K562 (cell line): ENCODE measurements around the gene NAT8. TPM values are rescaled to one million over a fixed set of nuclear protein-coding genes. Genes with fewer than 3 reads are reported as not detected.
"Not testable (repeated sequence)": the region's sequence is repeated elsewhere in the genome, so short reads cannot be mapped to it uniquely, and the experiment has no call there.

Experiments
- ATAC-seq: fragments of 200-7000 bp; cut with Tn5 transposase; 3 replicates; pipeline ENCODE4 v1.9.1; 2020; ENCODE audit warnings: moderate library complexity
- BruUV-seq: library from RNA; stranded (reverse); fragments of 400-500 nt; replicated peaks from 2 replicates; lab custom pipeline; 2021; lab: Mats Ljungman, UMichigan
- CTCF ChIA-PET: fragments of 300-600 bp; formaldehyde crosslinking; extraction: SDS; loops from one replicate; lab custom pipeline; 2021; ENCODE audit warnings: low intra/inter-chr PET ratio; lab: Yijun Ruan, JAX
- POLR2A ChIA-PET: fragments of 300-600, 350-650 bp; sonication (Branson Sonifier 250); formaldehyde crosslinking; extraction: SDS; loops from one replicate; lab custom pipeline; 2021; ENCODE audit warnings: antibody characterized with exemption, inconsistent platforms; lab: Yijun Ruan, JAX
- DNase-seq, 4 experiments: peaks; one replicate each; pipeline versions ENCODE4 v3.0.0 to v3.0.0-alpha.2; 2011 to 2018; ENCODE audit warnings: low spot score in 3 of 4, mixed read lengths in 3 of 4; ENCODE audit errors: extremely low read depth in 1 of 4
- FAIRE-seq: peaks from 2 replicates; lab custom pipeline; 2011; peaks lifted over from hg19 to GRCh38; lab: Jason Lieb, UNC
- H2AFZ ChIP-seq: 2 replicates; pipeline ENCODE4 v1.6.0; 2011; ENCODE audit warnings: low read depth, low read length, control low read depth, inconsistent platforms
- H3K27ac ChIP-seq: fragments of 200-600 bp; 3 replicates; pipeline ENCODE4 v1.8.0; 2011; ENCODE audit warnings: low read depth, mild to moderate bottlenecking, control low read depth, inconsistent platforms, low read length, moderate library complexity, mixed read lengths; ENCODE audit errors: extremely low read depth
- H3K27me3 ChIP-seq, 2 experiments: fragments of 300-600 bp in 1 of 2; 2 replicates in 1 of 2; 3 replicates in 1 of 2; pipeline versions ENCODE4 v1.6.0 to v1.8.0; 2011; ENCODE audit warnings: inconsistent platforms in 2 of 2, low read length in 2 of 2, mild to moderate bottlenecking in 1 of 2, mixed read lengths in 1 of 2, moderate library complexity in 1 of 2; ENCODE audit not compliant: control insufficient read depth in 2 of 2, insufficient read depth in 2 of 2
- H3K36me3 ChIP-seq: fragments of 300-600 bp; 3 replicates; pipeline ENCODE4 v1.8.0; 2011; ENCODE audit warnings: mild to moderate bottlenecking, low read length, inconsistent platforms; ENCODE audit not compliant: control insufficient read depth, insufficient read depth
- H3K4me1 ChIP-seq, 2 experiments: fragments of 200-600 bp in 1 of 2; replicated peaks in 1 of 2; 2 replicates in 1 of 2; 3 replicates in 1 of 2; pipeline versions ENCODE4 v1.5.1 to v1.8.0; 2011; ENCODE audit warnings: inconsistent platforms in 2 of 2, low read length in 2 of 2, mild to moderate bottlenecking in 1 of 2, mixed read lengths in 1 of 2, moderate library complexity in 1 of 2; ENCODE audit not compliant: control insufficient read depth in 2 of 2, insufficient read depth in 2 of 2
- H3K4me2 ChIP-seq: 2 replicates; pipeline ENCODE4 v1.6.1; 2011; ENCODE audit warnings: low read length, control low read depth, inconsistent platforms, mixed read lengths; ENCODE audit not compliant: insufficient read depth
- H3K4me3 ChIP-seq: fragments of 200-600 bp; sonication (generic), shearing (Covaris generic); 2 replicates; pipeline ENCODE4 v1.5.1; 2016; ENCODE audit warnings: control low read depth, inconsistent platforms
- H3K79me2 ChIP-seq: fragments of 200-600 bp; 3 replicates; pipeline ENCODE4 v1.8.0; 2011; ENCODE audit warnings: low read length, inconsistent platforms; ENCODE audit not compliant: control insufficient read depth, insufficient read depth
- H3K9ac ChIP-seq, 2 experiments: 2 replicates each; pipeline versions ENCODE4 v1.6.0 to v1.6.1; 2011; ENCODE audit warnings: low read depth in 2 of 2, low read length in 2 of 2, control low read depth in 1 of 2, inconsistent platforms in 1 of 2, mild to moderate bottlenecking in 1 of 2, mixed read lengths in 1 of 2; ENCODE audit not compliant: insufficient read depth in 1 of 2
- H3K9me1 ChIP-seq: one replicate; pipeline ENCODE4 v1.6.0; 2011; ENCODE audit warnings: inconsistent platforms, mild to moderate bottlenecking, low read length, moderate library complexity; ENCODE audit not compliant: control insufficient read depth, insufficient read depth
- H3K9me3 ChIP-seq: replicated peaks from 2 replicates; pipeline ENCODE4 v1.5.1; 2011; ENCODE audit warnings: low read depth, low read length, inconsistent platforms; ENCODE audit not compliant: control insufficient read depth, insufficient read depth
- H4K20me1 ChIP-seq: replicated peaks from 2 replicates; pipeline ENCODE4 v1.6.1; 2011; ENCODE audit warnings: low read length, inconsistent platforms, mixed read lengths; ENCODE audit not compliant: control insufficient read depth, insufficient read depth
- KLF16 ChIP-seq: IDR thresholded peaks from 2 replicates; pipeline ENCODE4 v1.6.1; 2016; ENCODE audit warnings: antibody characterized with exemption
- RAD21 ChIP-seq, 2 experiments: fragments of 250-450 bp in 1 of 2; fragments of 450-650 bp in 1 of 2; sonication (Bioruptor Pico) in 1 of 2; formaldehyde crosslinking in 1 of 2; IDR thresholded peaks in 1 of 2; conservative IDR thresholded peaks in 1 of 2; 2 replicates each; pipeline versions ENCODE4 v1.4.0 to v1.8.0; 2020 to 2022; ENCODE audit warnings: mild to moderate bottlenecking in 2 of 2, moderate library complexity in 1 of 2
- SMC3 ChIP-seq: conservative IDR thresholded peaks from 2 replicates; pipeline ENCODE4 v1.6.1; 2011; ENCODE audit warnings: low read depth, low read length, improper control_type of control experiment; ENCODE audit not compliant: insufficient read depth
- whole genome bisulfite sequencing: fragments of 100-300 bp; shearing (Covaris generic); methylation state at CpG from one replicate; pipeline ENCODE4 v1.1.6; 2016; ENCODE audit warnings: low coverage, mixed read lengths; ENCODE audit not compliant: insufficient coverage; ENCODE audit errors: missing lambda C conversion rate; 5-methylcytosine and 5-hydroxymethylcytosine counted together
- in situ Hi-C: fragments of 300-500 bp; cut with MboI; formaldehyde crosslinking; loops from 4 replicates; pipeline ENCODE4 v1.15.0; 2018; ENCODE audit warnings: inconsistent platforms, mixed read lengths
- intact Hi-C: fragments of 100-400 bp; cut with micrococcal nuclease; formaldehyde crosslinking; loops from 2 replicates; pipeline ENCODE4 v1.14.2; 2022
- polyA plus RNA-seq, 8 experiments: library from polyadenylated mRNA; depleted of rRNA in 4 of 8; stranded (reverse) in 5 of 8; unstranded in 3 of 8; fragments of >200 nt; fragmentation: Nextera tagmentation in 2 of 8; fragmentation: Illumina TruSeq in 1 of 8; extraction: Ambion mirVana in 2 of 8; extraction: Trizol in 1 of 8; gene quantifications; 2 replicates each; pipeline versions ENCODE4 v1.2.1 to v1.2.3, GENCODE V29; 2011 to 2014; ENCODE audit warnings: inconsistent platforms in 1 of 8, missing spikeins in 1 of 8
- total RNA-seq, 7 experiments: library from RNA; depleted of rRNA in 6 of 7; stranded (reverse); fragments of >200 nt in 6 of 7; fragmentation: Illumina TruSeq in 2 of 7; extraction: Trizol in 2 of 7; gene quantifications; 2 replicates each; pipeline versions ENCODE4 v1.2.1 to v1.2.3, GENCODE V29; 2011 to 2021; ENCODE audit warnings: low replicate concordance in 1 of 7
- TF ChIP-seq, protein P1 (sequence below), 3 experiments: IDR thresholded peaks in 2 of 3; conservative IDR thresholded peaks in 1 of 3; 2 replicates each; pipeline ENCODE4 v1.5.1; 2011 to 2012; ENCODE audit warnings: low read length in 3 of 3, mild to moderate bottlenecking in 3 of 3, control low read depth in 2 of 3, improper control_type of control experiment in 1 of 3, inconsistent platforms in 1 of 3, low read depth in 1 of 3, mixed read lengths in 1 of 3, moderate library complexity in 1 of 3; ENCODE audit not compliant: insufficient read depth in 2 of 3

The NAT8 gene
- total and polyA plus RNA-seq, 9 of the 15 experiments (the other 6 are each of a cell fraction or from before 2014, with no cell fraction given): not detected

- H3K9me3 ChIP-seq, H3K27me3 ChIP-seq, H2AFZ ChIP-seq, H3K9ac ChIP-seq: not testable (repeated sequence)
- DNase-seq: peak; percentile 23 to 43 (median 34)
- TF ChIP-seq KLF16: 0 out of 2 replicates have a peak, but pooled peaks have one; percentile 5
- 0 out of 2 replicates have a peak, but pooled peaks have one; percentile 20 for TF ChIP-seq SMC3
- peak in 1 of 2 experiments; percentile 18; a peak in 1 of 4 replicates for TF ChIP-seq RAD21 (CRISPR knock-in tag; conservative IDR thresholded peaks at IDR 0.05 in 1 of 2, IDR thresholded peaks at IDR 0.05 in 1 of 2)
- TF ChIP-seq, protein P1, sequence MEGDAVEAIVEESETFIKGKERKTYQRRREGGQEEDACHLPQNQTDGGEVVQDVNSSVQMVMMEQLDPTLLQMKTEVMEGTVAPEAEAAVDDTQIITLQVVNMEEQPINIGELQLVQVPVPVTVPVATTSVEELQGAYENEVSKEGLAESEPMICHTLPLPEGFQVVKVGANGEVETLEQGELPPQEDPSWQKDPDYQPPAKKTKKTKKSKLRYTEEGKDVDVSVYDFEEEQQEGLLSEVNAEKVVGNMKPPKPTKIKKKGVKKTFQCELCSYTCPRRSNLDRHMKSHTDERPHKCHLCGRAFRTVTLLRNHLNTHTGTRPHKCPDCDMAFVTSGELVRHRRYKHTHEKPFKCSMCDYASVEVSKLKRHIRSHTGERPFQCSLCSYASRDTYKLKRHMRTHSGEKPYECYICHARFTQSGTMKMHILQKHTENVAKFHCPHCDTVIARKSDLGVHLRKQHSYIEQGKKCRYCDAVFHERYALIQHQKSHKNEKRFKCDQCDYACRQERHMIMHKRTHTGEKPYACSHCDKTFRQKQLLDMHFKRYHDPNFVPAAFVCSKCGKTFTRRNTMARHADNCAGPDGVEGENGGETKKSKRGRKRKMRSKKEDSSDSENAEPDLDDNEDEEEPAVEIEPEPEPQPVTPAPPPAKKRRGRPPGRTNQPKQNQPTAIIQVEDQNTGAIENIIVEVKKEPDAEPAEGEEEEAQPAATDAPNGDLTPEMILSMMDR (IDR thresholded peaks at IDR 0.05 in 2 of 3, conservative IDR thresholded peaks at IDR 0.05 in 1 of 3; ENCODE audit: insufficient read depth in 2 of 3, low read depth in 1 of 3, low read length in 3 of 3): peak; percentile 48 to 56 (median 56); a peak in 5 of 6 replicates
- TF ChIP-seq, all 486 proteins: peak for 4; not testable (repeated sequence) for 482
- ATAC-seq (peak; percentile 99), FAIRE-seq (peak; percentile 96)
- H3K4me3 ChIP-seq, in situ Hi-C loops, H3K4me1 ChIP-seq, H3K9me1 ChIP-seq, H3K36me3 ChIP-seq, BruUV-seq, H3K27ac ChIP-seq, H3K4me2 ChIP-seq, CTCF ChIA-PET, H3K79me2 ChIP-seq, H4K20me1 ChIP-seq: not testable (repeated sequence)
- intact Hi-C loops: loop anchor here (10.0 kb wide), 1 partner anchor 84 kb away; no protein-coding TSS in a partner anchor
- POLR2A ChIA-PET: interaction anchor here (0.6 to 0.8 kb wide), 3 partner anchors 10 to 298 kb away, joined by 3 to 4 read pairs (median 3); no protein-coding TSS in a partner anchor
- 13% methylated on average over 4 of the region's 4 CpGs for WGBS
Measured at GRCh38 chr2:73690372-73691088, 48.3 kb upstream of the NAT8 start.

GRCh38 chr2:73688494-73688893 lies 46.3 kb upstream of the NAT8 start:
- intact Hi-C loops (loop anchor here (10.0 kb wide), 1 partner anchor 456 kb away; the partner anchor contains the start of gene BOLA3), in situ Hi-C loops (loop anchor here (5.0 kb wide), 1 partner anchor 61 kb away; no protein-coding TSS in a partner anchor)
- H3K27ac ChIP-seq, CTCF ChIA-PET, FAIRE-seq, H3K4me1 ChIP-seq, H3K4me3 ChIP-seq, BruUV-seq, ATAC-seq, H4K20me1 ChIP-seq, H2AFZ ChIP-seq, DNase-seq, H3K9me3 ChIP-seq, H3K36me3 ChIP-seq, H3K9me1 ChIP-seq, H3K9ac ChIP-seq, H3K4me2 ChIP-seq, H3K27me3 ChIP-seq, H3K79me2 ChIP-seq: not testable (repeated sequence)
- POLR2A ChIA-PET: interaction anchor here (0.6 kb wide), 1 partner anchor 284 kb away, joined by 3 read pairs; no protein-coding TSS in a partner anchor
- WGBS: 38% methylated on average over 5 of the region's 5 CpGs
